ENCODE results near the gene LONP1.

The LONP1 gene

DNA sequence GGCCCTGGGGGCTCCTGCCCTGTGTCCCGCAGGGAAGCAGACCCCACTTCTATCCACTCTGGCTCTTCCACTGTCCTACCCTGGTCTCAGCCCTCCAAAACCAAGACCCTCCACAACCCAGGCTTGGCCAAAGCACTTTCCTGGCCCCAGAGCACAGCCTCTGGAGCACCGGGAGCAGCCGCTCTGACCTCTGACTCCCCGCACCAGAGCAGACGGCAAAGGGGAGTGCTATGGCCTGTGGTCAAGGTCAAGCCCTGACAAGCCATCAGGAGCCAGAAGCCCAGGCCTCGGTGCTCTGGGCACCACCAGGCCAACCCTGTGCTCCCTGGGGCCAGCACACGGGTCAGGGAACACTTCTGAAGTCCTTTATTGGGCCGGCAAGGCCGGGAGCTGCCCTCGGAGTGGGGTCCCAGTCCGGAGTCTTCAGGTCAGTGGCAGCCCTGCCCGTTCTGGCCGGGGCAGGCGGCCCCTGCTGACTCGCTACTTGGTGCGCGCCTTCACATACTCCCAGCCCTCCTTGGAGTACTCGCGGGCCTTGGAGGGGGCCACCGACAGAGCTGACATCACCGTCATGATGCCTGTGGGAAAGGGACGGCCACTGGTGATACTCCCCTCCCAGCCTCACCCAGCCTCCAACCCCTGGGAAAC, 41.8 kb downstream of the LONP1 start:
- DNase-seq (ENCODE audit: extremely low read depth, low read depth): no peak
- TF ChIP-seq, protein P1, sequence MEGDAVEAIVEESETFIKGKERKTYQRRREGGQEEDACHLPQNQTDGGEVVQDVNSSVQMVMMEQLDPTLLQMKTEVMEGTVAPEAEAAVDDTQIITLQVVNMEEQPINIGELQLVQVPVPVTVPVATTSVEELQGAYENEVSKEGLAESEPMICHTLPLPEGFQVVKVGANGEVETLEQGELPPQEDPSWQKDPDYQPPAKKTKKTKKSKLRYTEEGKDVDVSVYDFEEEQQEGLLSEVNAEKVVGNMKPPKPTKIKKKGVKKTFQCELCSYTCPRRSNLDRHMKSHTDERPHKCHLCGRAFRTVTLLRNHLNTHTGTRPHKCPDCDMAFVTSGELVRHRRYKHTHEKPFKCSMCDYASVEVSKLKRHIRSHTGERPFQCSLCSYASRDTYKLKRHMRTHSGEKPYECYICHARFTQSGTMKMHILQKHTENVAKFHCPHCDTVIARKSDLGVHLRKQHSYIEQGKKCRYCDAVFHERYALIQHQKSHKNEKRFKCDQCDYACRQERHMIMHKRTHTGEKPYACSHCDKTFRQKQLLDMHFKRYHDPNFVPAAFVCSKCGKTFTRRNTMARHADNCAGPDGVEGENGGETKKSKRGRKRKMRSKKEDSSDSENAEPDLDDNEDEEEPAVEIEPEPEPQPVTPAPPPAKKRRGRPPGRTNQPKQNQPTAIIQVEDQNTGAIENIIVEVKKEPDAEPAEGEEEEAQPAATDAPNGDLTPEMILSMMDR (IDR thresholded peaks at IDR 0.05; ENCODE audit: low read depth, low read length): no peak

DNA sequence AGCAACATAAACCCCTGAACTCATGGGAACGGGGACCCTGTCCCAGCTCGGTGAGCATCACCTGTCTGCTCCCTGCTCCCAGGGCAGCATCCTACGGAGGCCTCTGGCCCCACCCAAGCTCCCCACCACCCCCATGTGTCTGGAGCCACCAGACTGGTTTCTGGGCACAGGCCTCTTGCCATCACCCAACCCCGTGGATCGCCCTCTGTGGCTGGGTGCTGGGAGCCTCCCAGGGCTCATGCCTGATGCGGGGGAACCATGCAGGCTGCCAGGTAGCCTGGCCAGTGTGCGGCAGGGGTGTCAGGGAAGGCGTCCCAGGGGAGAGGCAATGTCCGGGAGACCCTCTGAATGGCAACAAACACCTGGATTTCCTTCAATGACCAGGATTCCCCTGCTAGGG, 42.4 kb downstream of the LONP1 start:
- TF ChIP-seq, protein P1 (IDR thresholded peaks at IDR 0.05; ENCODE audit: low read depth, low read length): no peak
- no peak for DNase-seq (ENCODE audit: extremely low read depth, low read depth)

DNA sequence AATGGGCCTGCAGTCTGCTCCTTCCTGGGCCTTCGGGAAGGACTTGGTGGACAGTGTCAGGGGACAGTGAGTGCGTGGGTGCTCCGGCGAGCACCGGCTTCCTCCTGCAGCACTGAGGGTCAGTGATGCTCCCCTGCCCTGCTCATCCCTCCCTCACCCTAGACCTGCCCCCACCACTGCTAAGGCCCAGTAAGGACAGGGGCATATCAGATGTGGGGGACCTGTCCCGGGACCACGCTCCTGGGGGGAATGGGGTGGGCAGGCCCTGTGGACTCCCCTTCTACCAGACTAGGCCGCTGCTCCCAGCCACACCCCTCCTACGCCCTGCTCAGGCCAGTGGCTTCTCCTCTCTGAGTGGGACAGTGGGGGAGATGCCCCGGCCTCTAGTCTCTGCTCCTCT, 42.8 kb downstream of the LONP1 start:
- TF ChIP-seq, protein P1 (IDR thresholded peaks at IDR 0.05; ENCODE audit: low read depth, low read length): no peak
- DNase-seq (ENCODE audit: extremely low read depth, low read depth): no peak

DNA sequence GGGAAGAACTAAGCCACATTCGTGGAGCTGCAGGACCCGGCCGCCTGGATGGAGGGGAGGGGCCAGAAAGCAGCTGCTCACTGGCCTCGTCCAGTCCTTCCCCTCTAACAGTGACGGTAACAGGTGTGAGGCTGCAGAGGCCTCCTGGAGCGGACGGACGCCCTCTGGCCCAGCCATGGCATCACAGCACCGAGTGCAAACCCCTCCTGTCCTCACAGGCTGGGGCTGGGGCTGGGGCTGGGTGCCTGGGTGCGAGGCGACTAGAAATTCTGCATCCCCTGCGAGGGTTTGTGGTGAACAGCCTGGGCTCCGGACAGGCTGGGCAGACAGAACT, 43.2 kb downstream of the LONP1 start:
- no peak for DNase-seq (ENCODE audit: extremely low read depth, low read depth)

DNA sequence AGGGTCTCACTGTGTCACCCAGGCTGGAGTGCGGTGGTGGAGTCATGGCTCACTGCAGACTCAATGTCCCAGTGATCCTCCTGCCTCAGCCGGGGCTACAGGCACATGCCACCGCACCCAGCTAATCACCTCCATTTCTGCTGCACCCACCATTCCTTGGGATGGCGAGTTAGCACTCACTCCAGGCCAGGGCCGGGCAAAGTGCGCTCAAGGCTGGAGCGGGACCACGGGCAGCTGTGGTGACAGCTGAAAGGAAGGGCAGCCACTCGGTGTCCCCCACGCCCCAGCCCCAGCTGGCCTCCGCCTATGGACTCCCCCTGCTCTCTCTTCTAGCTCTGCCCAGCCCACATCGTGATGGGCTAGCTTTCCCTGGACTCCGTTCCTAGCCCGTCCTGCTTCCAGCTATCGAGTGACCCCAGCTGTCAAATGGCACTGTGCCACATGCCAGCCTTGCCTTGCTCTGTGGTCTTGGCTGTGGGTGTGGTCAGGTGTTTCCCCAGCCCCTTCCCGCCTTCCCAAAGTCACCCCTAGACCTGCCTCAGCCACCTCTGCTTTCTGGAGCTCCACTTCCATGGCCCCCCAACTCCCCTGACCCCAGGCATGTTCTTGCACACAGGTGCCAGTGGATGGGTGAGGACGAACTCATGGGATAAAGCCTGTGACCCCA, 43.7 kb downstream of the LONP1 start:
- TF ChIP-seq, protein P1 (IDR thresholded peaks at IDR 0.05; ENCODE audit: low read depth, low read length): no peak
- DNase-seq (ENCODE audit: extremely low read depth, low read depth): no peak

More for the DNA sequence above, 43.2 kb downstream of the LONP1 start:
- TF ChIP-seq, protein P1 (IDR thresholded peaks at IDR 0.05; ENCODE audit: low read depth, low read length): no peak

DNA sequence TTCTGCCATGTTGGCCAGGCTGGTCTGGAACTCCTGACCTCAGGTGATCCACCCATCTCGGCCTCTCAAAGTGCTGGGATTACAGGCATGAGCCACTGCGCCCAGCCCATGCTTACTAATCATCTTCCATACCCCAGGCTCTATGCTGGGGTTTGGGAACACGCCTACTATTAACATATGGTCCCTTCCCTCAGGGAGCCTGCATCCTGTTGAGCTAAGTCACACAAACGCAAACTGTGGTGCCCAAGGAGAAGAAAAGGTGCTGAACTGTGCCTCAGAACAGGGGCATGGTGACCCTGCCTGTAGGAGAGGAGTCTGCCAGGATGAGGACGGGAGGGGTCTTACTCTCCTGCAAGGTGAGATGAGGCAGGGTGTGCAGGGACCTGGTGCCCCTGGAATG, 45.2 kb downstream of the LONP1 start:
- no peak for DNase-seq (ENCODE audit: extremely low read depth, low read depth)
- TF ChIP-seq, protein P1 (IDR thresholded peaks at IDR 0.05; ENCODE audit: low read depth, low read length): no peak

DNA sequence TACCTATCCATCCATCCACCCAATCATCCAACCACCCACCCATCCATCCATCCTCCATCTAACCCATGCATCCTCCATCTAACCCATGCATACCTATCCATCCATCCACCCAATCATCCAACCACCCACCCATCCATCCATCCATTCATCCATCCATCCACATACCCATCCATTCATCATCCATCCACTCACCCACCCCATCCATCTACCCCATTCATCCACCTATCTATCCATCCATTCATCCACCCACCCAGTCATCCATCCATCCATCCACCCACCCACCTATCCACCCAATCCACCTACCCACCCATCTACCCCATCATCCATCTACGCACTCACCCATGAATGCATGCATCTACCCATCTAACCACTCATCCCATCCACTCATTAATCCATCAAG, 46.2 kb downstream of the LONP1 start:
- DNase-seq (ENCODE audit: extremely low read depth, low read depth): no peak
- TF ChIP-seq, protein P1 (IDR thresholded peaks at IDR 0.05; ENCODE audit: low read depth, low read length): no peak
